Posterior vena cava (tissue), 2 donors: ENCODE measurements around the gene SERPINA5. TPM values are rescaled to one million over a fixed set of nuclear protein-coding genes. Genes with fewer than 3 reads are reported as not detected.
A peak's percentile ranks its signal among the peaks of the same experiment; 100 is the strongest.

ENCODE experiments used
- DNase-seq: peaks from one replicate; pipeline ENCODE4 v3.0.0-alpha.2; 2020; ENCODE audit warnings: low spot score
- intact Hi-C, 2 donors: fragments of 100-400 bp; cut with DNase I; formaldehyde crosslinking; loops; one replicate each; pipeline versions ENCODE4 v1.14.1 to v1.14.2; 2022 to 2023
- total RNA-seq, 2 donors: library from RNA; stranded (reverse); fragmentation: NEBNext Ultra II Directional; extraction: Animal tissue kit (Norgen Biotek cat#: 25700); gene quantifications; one replicate each; pipeline ENCODE4 v1.2.1, GENCODE V29; 2021
- donor health status: DM: yes; HTN: yes; CAD: no.
- donor health status: DM: yes; HTN: yes; CAD: no.

Gene SERPINA5
- total RNA-seq, 2 donors from 2014 or later, result 5.2 to 13.6 TPM

GRCh38 chr14:94615254-94615653, 34.0 kb downstream of the SERPINA5 start:
- DNase-seq, result no peak
- intact Hi-C loops, result no loop called here

- intact Hi-C loops, result no loop called here
- DNase-seq, result peak; percentile 64
Observed at GRCh38 chr14:94615823-94616570, 34.8 kb downstream of the SERPINA5 start.

- intact Hi-C loops, result no loop called here
- DNase-seq, result peak; percentile 26
Observed at GRCh38 chr14:94617366-94617941, 36.2 kb downstream of the SERPINA5 start.

- intact Hi-C loops, result no loop called here
- no peak for DNase-seq
Observed at GRCh38 chr14:94617988-94618822, 37.0 kb downstream of the SERPINA5 start.

GRCh38 chr14:94619297-94619696, 38.1 kb downstream of the SERPINA5 start:
- DNase-seq, result peak; percentile 37

GRCh38 chr14:94620597-94620996, 39.4 kb downstream of the SERPINA5 start:
- intact Hi-C loops, result no loop called here

More at GRCh38 chr14:94619297-94619696, 38.1 kb downstream of the SERPINA5 start:
- intact Hi-C loops, result no loop called here

GRCh38 chr14:94621358-94622134, 40.3 kb downstream of the SERPINA5 start:
- intact Hi-C loops, result loop anchor here in 1 of 2 donors (1.0 kb wide), 1 partner anchor 42 kb away; no protein-coding TSS in a partner anchor
- no peak for DNase-seq

More at GRCh38 chr14:94620597-94620996, 39.4 kb downstream of the SERPINA5 start:
- no peak for DNase-seq

GRCh38 chr14:94622653-94623421, 41.6 kb downstream of the SERPINA5 start:
- intact Hi-C loops, result no loop called here
- DNase-seq, result no peak

- intact Hi-C loops, result no loop called here
- DNase-seq, result no peak
Observed at GRCh38 chr14:94623422-94623809, 42.2 kb downstream of the SERPINA5 start.

GRCh38 chr14:94623856-94624499, 42.8 kb downstream of the SERPINA5 start:
- intact Hi-C loops, result no loop called here
- no peak for DNase-seq

GRCh38 chr14:94624537-94625352, 43.5 kb downstream of the SERPINA5 start:
- intact Hi-C loops, result no loop called here
- DNase-seq, result no peak

GRCh38 chr14:94625353-94625635, 44.1 kb downstream of the SERPINA5 start:
- no peak for DNase-seq

GRCh38 chr14:94628578-94628977, 47.4 kb downstream of the SERPINA5 start:
- DNase-seq, result no peak
- intact Hi-C loops, result no loop called here

More at GRCh38 chr14:94625353-94625635, 44.1 kb downstream of the SERPINA5 start:
- intact Hi-C loops, result no loop called here

- intact Hi-C loops, result no loop called here
- DNase-seq, result no peak
Observed at GRCh38 chr14:94630396-94630795, 49.2 kb downstream of the SERPINA5 start.

- no peak for DNase-seq
- intact Hi-C loops, result no loop called here
Observed at GRCh38 chr14:94631050-94631449, 49.8 kb downstream of the SERPINA5 start.

GRCh38 chr14:94631536-94632304, 50.5 kb downstream of the SERPINA5 start:
- DNase-seq, result no peak
- intact Hi-C loops, result no loop called here

- intact Hi-C loops, result no loop called here
- DNase-seq, result no peak
Observed at GRCh38 chr14:94632305-94632590, 51.0 kb downstream of the SERPINA5 start.
